Measurements from ENCODE around the gene TXNIP.

DNA sequence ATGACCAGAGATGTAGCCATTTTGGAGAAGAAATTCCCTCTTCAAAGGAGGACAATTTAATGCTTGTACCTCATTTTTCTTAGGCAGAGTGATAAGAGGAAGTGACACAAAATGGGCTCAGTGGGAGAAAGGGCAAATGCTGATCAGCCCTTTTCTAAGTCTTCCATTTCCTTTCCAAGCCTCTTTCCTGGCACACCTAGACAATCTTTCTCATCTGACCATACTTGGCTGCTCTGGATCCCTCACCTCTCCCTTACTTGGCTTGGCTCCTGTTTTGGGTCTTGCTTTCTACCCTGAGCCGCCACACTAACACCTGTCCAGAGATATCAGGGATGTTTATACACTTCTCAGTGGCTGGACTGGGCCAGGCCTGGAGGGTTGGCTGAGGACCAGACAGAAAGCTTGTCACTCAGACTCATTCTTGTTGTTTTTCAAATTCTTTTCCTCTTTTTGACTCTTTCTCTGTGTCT is 13.1 kb downstream of the TXNIP start:
- TF ChIP-seq POLR2AphosphoS5 (IDR thresholded peaks at IDR 0.05) (no peak), POLR2A (IDR thresholded peaks at IDR 0.05) (no peak)
- TF ChIP-seq, protein P1, sequence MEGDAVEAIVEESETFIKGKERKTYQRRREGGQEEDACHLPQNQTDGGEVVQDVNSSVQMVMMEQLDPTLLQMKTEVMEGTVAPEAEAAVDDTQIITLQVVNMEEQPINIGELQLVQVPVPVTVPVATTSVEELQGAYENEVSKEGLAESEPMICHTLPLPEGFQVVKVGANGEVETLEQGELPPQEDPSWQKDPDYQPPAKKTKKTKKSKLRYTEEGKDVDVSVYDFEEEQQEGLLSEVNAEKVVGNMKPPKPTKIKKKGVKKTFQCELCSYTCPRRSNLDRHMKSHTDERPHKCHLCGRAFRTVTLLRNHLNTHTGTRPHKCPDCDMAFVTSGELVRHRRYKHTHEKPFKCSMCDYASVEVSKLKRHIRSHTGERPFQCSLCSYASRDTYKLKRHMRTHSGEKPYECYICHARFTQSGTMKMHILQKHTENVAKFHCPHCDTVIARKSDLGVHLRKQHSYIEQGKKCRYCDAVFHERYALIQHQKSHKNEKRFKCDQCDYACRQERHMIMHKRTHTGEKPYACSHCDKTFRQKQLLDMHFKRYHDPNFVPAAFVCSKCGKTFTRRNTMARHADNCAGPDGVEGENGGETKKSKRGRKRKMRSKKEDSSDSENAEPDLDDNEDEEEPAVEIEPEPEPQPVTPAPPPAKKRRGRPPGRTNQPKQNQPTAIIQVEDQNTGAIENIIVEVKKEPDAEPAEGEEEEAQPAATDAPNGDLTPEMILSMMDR (IDR thresholded peaks at IDR 0.05 in 8 of 11, conservative IDR thresholded peaks at IDR 0.05 in 3 of 11): no peak
